ENCODE results near the gene FTCD. TPM values are rescaled to one million over a fixed set of nuclear protein-coding genes. Genes with fewer than 3 reads are reported as not detected.

Gene FTCD
- total RNA-seq, 4 donors from 2014 or later: 0.29 TPM; not detected in 3

DNA sequence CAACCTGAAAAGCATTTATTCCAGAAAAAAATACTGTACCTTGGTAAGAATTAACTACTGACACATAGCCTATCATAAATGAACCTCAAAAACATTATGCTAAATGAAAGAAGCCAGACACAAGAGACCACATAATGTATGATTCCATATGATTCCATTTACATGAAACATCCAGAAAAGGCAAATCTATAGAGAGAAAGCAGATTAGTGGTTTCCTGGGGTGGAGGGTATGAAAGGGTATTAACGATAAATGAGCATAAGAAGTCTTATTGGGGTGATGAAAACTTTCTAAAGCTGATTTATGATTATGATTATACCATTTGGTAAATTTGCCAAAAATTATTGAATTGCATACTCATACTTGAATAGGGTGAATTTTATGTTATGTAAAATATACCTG lies 67.7 kb downstream of the FTCD start:
- H3K4me3 ChIP-seq (ENCODE audit: low read depth, poor library complexity, severe bottlenecking): no peak overlapping the region
- intact Hi-C loops (cut with DNase I; ENCODE audit: low total_unique reads): no loop called here
- WGBS, 2 donors: 49 to 68% methylated on average over 1 of the region's 1 CpG
- TF ChIP-seq, protein P1, sequence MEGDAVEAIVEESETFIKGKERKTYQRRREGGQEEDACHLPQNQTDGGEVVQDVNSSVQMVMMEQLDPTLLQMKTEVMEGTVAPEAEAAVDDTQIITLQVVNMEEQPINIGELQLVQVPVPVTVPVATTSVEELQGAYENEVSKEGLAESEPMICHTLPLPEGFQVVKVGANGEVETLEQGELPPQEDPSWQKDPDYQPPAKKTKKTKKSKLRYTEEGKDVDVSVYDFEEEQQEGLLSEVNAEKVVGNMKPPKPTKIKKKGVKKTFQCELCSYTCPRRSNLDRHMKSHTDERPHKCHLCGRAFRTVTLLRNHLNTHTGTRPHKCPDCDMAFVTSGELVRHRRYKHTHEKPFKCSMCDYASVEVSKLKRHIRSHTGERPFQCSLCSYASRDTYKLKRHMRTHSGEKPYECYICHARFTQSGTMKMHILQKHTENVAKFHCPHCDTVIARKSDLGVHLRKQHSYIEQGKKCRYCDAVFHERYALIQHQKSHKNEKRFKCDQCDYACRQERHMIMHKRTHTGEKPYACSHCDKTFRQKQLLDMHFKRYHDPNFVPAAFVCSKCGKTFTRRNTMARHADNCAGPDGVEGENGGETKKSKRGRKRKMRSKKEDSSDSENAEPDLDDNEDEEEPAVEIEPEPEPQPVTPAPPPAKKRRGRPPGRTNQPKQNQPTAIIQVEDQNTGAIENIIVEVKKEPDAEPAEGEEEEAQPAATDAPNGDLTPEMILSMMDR (IDR thresholded peaks at IDR 0.05): no peak
- TF ChIP-seq POLR2A (IDR thresholded peaks at IDR 0.05): no peak
- DNase-seq (ENCODE audit: low spot score in 2 of 2): no peak

Other genes with a start within 250 kb of the FTCD start
- gene COL6A1, start 173.8 kb downstream of the FTCD start, total RNA-seq: 100 to 1,000 TPM in 3 of 4 donors, 10 to 100 TPM in 1; 94.9 to 265 (median 133) TPM
- gene COL6A2, start 57.5 kb downstream of the FTCD start, total RNA-seq: 100 to 1,000 TPM; 137 to 543 (median 164) TPM
- gene SPATC1L, start 28.9 kb upstream of the FTCD start, total RNA-seq: 1 to 10 TPM; 2.1 to 7.5 (median 4.0) TPM
- gene LSS, start 73.2 kb upstream of the FTCD start, total RNA-seq: 100 to 1,000 TPM in 1 of 4 donors, 10 to 100 TPM in 3; 60.8 to 165 (median 81.7) TPM
- gene MCM3AP, start 130.0 kb upstream of the FTCD start, total RNA-seq: 10 to 100 TPM; 45.5 to 71.4 (median 57.7) TPM
- gene YBEY, start 130.8 kb upstream of the FTCD start, total RNA-seq: 10 to 100 TPM in 3 of 4 donors, 1 to 10 TPM in 1; 7.4 to 21.7 (median 17.0) TPM
- gene C21orf58, start 168.3 kb upstream of the FTCD start, total RNA-seq: 1 to 10 TPM; 2.2 to 4.8 (median 2.3) TPM
- gene PCNT, start 168.6 kb upstream of the FTCD start, total RNA-seq: 10 to 100 TPM; 30.3 to 44.0 (median 33.3) TPM